ENCODE data around the gene FAM177A1. TPM values are rescaled to one million over a fixed set of nuclear protein-coding genes. Genes with fewer than 3 reads are reported as not detected.

The FAM177A1 gene
- total RNA-seq, 1 donor from 2014 or later: 54.0 TPM

DNA sequence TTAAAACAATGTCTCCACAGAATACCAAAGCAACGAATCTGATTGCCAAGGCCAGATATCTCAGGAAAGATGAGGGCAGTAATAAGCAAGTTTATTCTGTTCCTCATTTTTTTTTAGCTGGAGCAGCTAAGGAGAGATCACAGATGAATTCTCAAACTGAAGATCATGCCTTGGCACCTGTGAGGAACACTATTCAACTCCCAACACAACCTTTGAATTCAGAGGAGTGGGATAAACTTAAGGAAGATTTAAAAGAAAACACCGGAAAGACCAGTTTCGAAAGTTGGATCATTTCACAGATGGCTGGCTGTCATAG lies 77.3 kb downstream of the FAM177A1 start:
- DNase-seq: no peak

DNA sequence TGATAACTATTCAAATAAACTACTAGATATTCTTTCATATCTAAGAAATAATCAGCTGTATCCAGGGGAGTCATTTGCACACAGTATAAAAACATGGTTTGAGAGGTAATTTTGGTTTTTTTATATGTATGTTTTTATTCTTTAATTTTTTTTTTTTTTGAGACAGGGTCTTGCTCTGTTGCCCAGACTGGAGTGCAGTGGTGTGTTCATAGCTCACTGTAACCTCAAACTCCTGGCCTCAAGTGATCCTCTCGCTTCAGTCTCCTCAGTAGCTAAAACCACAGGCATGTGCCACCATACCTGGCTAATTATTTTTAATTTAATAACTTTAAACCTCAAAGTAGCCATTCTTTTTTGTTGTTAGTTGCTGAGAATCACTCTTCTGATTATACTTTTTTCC lies 78.1 kb downstream of the FAM177A1 start:
- DNase-seq: no peak

Other genes starting within 250 kb of the FAM177A1 start
- gene BAZ1A, start 170.9 kb upstream of the FAM177A1 start, total RNA-seq: 27.3 TPM
- 60.8 TPM for gene SRP54, start 63.3 kb upstream of the FAM177A1 start, total RNA-seq
- gene PPP2R3C, start 75.7 kb downstream of the FAM177A1 start, total RNA-seq: 64.7 TPM
- gene PRORP, start 76.3 kb downstream of the FAM177A1 start, total RNA-seq: 21.7 TPM
- gene PSMA6, start 246.1 kb downstream of the FAM177A1 start, total RNA-seq: 175 TPM